ENCODE measurements around the gene RRP1.

DNA sequence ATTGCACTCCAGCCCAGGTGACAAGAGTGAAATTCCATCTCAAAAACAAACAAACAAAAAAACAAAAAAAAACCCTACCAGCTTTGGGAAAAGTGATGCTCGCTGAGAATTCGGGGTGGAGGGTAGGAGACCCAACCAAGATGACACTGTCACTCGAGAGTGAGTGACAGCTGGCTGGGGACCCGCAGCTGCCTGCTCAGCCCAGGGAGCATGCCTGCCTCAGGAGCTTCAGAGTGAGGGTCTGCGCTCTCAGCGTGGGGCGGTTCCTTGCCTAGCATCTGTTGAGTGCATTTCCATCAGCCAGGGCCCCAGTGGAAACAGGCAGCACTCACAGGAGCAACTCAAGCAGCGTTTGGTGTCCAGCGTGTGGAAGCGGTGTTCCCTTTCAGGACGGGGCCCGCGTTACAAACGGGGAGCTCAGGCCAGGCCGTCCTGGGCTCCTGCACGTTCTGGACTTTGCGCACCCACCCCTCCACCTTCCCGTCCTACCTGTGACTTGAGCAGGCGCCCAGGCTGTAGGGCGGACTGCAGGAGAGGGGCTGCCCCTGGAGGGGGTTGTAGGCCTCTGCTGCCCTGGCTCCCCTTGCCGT lies 19.2 kb upstream of the RRP1 start:
- TF ChIP-seq, protein P1, sequence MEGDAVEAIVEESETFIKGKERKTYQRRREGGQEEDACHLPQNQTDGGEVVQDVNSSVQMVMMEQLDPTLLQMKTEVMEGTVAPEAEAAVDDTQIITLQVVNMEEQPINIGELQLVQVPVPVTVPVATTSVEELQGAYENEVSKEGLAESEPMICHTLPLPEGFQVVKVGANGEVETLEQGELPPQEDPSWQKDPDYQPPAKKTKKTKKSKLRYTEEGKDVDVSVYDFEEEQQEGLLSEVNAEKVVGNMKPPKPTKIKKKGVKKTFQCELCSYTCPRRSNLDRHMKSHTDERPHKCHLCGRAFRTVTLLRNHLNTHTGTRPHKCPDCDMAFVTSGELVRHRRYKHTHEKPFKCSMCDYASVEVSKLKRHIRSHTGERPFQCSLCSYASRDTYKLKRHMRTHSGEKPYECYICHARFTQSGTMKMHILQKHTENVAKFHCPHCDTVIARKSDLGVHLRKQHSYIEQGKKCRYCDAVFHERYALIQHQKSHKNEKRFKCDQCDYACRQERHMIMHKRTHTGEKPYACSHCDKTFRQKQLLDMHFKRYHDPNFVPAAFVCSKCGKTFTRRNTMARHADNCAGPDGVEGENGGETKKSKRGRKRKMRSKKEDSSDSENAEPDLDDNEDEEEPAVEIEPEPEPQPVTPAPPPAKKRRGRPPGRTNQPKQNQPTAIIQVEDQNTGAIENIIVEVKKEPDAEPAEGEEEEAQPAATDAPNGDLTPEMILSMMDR (conservative IDR thresholded peaks at IDR 0.05; ENCODE audit: low read length), result no peak
- no peak for TF ChIP-seq EZH2phosphoT487 (IDR thresholded peaks at IDR 0.05; ENCODE audit: borderline replicate concordance, low read depth, low read length)

All from OCI-LY7 (cell line).